ENCODE measurements around the gene TM4SF1.

TM4SF1 gene

DNA sequence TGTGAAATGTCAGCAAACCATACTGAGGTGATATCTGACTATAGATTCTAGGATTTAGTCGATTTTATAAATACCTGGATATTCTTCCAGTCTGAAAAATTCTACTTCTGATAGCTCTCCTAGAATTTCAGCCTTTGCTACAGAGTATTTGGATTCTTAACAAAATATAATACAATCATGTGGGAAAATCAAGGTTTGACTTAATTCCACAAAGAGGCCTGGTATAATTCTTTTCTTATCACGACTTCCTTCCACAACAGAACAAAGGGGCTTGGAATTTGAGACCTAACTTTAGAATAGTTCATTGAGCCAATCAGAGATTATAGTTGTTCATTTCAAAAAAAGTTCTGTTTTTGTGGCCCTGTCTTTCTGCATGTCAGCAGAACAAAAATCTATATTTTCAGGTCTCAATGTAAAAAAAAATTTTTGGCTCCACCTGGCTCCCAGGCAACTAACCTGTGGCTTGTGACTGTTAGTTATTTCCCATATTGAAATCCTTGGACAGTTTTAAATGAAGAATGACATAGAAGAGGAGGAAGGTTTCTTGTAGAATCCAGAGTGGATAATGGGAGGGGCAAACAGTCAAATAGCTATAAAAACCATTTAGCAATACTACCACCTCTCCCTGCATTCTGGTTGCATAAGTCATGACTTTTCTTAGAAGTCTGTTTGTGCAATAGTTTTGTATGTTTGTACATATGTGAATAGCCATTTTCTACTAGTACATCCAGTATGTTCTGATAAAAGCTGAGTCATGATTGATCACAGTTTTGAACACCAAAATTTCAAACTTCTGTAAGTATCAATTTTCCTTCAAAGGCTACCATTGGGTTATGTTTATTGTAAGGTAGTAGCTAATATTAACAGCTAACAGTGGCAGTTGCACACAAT lies 4.0 kb downstream of the TM4SF1 start:
- no peak for DNase-seq

DNA sequence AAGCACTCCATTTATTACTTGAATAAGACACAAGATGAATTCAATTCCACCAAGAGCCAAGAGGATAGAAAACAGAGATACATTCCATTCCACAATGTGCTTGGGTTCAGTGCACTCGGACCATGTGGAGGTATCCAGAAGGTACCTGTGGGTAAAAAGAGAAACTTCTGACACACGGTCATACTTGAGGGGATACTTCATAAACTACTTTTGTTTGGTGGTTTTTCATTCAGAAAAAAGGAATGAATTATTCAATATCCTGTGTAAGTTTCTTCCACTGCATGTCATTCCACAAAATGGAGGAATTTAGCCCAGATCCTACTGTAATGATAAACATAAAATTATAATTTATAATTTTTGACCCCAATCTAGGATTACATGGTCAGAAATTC lies 5.7 kb downstream of the TM4SF1 start:
- no peak for DNase-seq

DNA sequence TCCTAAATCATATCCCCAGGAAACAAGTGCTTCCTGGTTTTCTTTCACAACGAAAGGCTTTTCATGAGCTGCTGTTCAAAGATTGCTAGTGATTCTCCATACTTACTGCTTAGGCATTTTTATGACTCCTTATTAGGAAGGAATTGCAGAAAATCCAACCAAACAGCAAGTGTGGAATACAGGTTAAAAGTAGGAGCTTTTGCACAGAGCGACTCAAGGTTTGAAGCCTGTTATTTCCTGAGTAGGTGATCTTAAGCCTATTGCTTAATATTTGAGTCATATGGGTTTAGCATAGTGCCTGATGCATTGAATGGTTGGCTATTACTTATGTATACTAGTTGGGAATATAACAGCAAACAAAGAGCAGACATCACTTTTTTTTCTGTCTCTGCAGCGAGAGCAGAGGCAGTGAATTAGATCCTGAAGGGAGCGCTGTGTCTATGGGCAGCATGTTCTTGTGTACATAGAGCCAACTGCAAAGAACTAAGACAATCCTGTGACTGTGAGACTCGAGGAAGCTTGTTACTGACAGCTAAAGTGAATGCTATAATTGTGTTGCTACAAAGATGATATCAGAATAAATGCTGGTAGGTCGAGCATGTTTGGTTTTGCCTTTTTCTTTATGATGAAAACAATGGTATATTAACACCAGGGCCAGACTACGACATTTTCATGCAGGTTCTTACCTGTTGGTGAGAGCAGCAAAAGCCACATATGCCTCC lies 6.3 kb downstream of the TM4SF1 start:
- no peak for DNase-seq

DNA sequence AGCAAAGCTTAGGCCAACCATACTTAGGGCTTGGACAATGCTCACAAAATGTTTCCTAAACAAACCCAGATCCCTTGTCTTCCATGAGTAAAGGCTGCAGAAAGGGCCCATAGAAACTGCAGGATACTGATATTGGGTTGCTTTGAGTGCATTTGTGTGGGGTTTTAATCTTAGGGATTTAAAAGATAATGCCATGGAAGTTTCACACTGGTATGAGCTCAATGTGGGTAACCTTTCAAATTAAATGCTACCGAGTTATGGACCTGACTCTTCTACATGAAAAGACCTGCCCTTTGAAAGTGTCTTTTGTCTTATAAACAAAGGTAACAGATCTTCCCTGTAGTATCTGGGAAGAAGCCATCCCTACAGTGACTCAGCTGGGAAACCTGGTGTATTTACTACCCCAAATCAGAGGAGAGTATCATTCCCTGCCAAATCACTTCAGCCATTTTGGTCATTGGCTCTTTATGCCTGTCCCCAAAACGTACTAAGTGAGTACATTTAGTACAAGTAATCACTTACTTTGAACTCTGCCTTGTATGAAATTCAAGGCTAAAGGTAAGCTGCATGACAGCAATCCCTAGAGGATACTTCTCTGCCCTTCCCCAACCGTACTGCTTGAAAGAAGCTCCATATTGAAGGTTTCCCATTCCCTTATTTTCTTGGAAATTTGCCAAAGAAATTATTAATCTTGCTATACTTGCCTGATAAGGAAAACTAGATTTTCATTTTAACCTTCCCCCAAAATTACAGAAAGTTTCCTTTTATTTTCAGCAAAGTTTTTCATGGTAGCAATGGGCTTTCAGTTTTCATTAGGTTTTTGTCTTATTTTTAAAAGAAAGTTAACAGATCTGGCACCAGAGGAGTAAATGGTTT lies 7.2 kb downstream of the TM4SF1 start:
- no peak for DNase-seq

DNA sequence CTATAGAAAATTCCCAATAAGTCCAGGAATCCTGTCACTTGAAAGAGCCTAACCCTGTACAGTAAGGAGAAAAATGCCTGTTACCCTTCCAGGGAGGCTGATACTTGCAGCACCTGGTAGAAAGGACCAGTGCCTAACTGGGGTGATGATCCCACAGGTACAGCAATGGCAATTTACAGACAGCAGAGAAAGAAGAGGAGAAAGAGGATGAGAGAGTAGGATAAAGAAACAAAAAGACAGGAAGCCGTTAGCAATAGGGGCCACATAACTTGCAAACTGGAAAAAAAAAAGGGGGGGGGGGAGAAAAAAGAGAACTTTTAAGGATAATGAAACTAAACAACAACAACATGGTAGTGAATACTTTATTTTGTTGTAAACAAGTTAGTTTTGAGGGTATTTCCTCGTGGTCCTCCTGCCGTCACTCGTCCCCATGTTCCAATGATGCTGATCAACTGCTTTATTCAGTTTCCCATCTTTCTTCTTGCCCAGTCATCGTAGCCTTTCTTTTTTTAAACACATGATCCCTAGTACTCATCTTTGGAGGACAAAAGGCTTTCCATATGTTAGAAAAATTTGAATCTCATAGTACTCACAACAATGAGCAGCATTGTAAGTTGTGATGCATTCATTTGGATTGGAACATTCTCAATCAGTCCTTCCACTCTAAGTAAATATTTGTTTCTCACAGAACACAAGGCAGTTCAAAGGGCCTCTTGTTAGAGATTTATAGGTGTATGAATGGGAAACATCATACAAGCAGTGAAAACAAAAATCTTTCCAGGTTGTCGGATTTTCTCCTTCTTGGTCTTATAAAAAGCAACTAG lies 8.6 kb downstream of the TM4SF1 start:
- DNase-seq, result no peak

DNA sequence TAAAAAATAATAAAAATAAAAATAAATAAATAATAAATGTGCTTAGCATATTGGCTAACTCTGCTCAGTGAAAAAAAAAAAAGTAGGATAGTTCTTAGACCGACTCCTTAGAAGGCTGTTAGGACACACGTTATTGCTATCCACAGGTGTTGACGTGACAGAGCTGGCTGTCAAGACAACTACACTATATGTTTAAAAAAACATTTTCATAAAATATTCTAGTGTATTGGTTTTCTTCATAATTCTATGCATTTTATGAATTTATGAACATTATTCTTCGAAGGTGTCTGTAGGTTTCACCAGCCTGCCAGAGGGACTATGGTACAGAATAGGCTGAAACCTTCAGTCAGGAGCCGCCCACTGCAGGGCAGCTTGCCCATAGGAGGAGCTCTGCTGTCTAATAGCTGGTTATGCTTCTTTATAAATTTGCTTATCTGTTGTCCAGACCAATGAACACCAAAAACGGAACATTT lies 9.2 kb downstream of the TM4SF1 start:
- no peak for DNase-seq

DNA sequence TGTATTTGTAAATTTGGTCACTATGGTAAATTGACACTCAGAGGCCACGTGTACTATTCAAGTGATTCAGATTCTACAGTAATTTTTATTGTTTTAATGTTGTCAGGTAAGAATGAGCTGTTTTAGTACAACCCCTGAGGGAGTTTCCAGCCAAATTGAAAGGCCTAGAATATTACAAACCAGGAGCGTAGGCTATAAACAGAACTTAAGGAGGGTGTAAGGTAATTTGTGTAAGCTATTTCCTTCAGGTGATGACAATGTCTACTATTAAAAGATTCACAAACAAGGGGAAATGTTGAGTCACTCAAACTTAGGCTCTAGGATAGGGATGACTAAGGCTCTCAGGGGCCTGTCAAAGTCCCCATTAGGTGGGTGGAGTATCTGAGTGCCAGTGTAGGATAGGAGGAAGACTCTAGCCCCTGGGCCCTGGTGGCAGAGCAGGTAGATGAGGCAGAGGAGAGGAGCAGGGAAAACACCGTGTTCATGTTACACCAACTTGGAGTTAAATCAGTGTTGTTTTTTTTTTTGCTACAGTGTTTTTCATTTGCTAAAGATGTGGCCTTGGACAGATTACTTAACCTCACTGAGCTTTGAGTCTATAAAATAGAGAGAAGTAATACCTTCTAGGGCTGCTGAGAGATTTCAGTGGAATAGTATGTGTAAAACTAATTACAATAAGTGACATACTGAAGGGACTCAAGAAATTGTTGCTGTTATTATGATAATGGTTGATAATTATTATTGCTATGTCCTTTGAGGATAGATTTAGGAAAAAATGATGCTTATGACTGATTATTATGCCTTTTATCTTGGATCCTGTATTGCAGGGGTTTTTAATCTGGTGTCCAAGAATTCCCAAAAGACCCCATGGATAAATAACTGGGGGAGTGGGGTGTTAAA lies 10.3 kb downstream of the TM4SF1 start:
- DNase-seq, result no peak

DNA sequence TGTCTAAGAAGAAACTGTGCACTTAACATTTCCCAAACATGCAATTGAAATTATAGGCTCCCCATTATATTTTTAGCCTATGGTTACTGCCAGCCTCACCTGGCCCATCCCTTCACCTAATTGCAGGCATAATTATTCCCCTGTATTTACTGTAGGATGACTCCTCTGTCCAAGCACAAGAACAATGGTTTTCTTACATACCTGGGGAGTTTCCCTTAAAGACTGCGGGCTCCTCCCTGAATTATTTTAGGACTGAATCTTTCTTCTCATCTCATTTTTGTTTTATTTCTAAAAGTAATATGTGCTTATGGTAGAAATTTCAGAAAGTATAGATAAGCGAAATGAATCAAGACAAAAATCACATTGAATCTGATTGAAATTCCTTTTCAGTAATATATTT lies 11.4 kb downstream of the TM4SF1 start:
- DNase-seq, result no peak

DNA sequence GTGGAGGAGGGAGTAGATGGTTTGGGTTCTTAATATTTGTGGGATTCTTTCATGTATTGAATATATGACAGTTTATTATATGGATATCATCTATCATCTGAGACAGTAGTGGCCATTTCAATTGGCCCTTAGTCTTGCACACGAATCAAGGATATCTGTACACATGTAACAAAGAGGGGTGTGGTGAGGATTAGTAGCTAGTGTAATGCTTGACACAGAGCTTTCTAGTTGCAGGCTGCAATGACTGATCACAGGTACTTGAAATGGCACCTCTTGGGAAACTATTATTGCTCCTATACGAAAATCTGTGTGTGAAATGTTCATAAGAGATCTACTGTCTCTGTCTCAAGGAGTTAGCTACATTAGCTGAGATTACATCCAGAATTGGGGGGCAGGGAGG lies 12.8 kb downstream of the TM4SF1 start:
- no peak for DNase-seq

DNA sequence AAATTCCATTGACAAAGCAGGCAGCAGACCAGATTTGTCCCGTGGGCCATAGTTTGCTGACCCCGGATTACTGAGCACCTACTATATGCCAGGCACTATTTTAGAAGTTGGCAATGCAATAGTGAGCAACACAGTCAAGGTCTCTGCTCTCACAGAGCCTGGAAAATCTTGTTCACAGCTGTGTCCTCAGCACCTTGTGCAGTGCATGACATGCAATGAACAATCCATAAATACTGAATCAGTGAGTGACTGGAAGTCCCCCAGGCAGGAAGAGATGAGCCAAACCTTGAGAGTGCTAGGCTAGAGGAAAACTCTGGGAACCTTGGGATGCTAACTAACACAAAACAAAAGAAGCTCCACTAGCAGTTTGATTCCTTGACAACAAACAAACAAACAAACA lies 14.4 kb downstream of the TM4SF1 start:
- DNase-seq, result no peak

DNA sequence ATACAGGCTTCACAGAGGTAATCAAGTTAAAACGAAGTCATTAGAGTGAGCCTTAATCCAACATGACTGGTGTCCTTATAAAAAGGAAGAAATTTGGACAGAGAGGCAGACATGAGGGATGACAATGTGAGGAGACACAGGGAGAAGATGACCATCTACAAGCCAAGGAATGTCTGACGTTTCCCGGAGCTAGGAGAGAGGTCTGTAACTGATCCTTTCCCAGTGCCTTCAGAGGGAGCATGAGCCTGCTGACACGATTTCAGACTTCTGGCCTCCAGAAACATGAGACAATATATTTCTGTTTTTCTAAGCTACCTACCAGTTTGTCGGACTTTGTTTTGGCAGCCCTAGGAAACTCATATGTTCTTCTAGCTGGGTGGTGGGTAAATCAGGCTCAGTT lies 15.1 kb downstream of the TM4SF1 start:
- DNase-seq, result no peak

DNA sequence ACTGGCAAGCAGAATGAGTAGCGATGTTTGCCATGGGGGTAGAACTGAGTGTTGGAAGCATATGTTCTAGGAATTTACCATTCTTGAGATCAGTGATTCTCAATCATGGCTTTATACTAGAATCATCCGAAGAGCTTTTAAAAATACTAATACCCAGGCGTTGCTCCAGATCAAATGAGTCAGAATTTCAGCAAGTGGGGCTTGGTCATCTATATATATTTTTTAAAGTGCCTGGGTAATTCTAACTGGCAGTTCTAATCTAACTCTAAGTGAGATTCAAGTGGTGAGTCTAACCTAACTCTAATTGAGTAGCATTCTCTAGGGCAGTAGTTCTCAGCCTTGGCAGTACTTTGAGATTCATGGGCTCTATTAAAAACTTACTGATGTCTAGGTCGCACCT lies 20.8 kb downstream of the TM4SF1 start:
- no peak for DNase-seq

DNA sequence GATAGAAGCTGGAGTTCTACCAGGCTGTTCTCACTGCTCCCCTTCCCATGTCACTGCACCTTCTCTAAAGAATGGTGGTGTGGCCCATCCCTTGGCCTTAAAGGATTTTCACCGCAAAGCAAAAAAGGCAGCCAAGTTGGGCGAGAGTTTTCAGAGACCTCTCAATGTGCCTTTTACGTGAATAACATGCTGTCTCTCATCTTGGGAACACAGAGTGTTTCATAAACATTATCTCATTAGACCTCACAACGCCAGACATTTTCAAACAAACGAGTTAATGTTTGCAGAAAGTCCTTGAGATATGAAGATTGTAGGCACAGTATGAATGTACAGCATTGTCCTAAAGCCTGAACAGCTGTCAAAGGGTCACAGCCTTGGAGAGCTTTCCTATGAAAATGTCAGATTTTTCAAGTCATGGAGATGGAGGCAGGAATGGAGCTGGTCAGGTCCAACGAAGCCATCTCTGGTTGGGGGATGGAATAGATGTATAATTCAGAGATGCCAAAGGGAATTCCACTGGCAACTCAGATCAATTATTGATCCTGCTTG lies 21.3 kb downstream of the TM4SF1 start:
- DNase-seq, result no peak

DNA sequence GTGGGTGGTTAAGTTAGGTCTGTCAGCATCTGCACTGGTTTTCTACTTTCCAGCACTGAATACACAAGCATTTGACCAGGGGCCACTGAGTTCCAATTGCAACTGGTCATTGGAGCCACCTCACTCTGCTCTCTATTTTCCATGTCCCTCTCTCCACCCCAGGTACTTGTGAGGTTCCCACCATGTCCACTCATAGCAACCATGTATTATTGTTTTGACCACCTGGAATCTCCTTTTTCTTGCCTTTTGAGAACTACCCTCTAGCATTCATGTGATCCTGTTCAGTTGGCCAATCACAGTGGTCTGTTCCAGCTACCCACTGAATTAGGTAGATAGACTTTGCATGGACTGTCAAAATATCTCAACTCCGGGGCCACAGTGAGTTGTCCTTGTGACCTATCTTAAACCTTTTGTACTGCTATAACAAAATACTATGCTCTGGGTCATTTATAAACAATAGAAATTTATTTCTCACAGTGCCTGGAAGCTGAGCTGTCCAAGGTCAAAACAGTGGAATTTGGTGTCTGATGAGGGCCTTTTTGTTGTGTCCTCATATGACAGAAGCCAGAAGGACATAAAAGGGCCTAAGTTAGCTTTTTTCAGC lies 23.8 kb downstream of the TM4SF1 start:
- DNase-seq, result no peak

DNA sequence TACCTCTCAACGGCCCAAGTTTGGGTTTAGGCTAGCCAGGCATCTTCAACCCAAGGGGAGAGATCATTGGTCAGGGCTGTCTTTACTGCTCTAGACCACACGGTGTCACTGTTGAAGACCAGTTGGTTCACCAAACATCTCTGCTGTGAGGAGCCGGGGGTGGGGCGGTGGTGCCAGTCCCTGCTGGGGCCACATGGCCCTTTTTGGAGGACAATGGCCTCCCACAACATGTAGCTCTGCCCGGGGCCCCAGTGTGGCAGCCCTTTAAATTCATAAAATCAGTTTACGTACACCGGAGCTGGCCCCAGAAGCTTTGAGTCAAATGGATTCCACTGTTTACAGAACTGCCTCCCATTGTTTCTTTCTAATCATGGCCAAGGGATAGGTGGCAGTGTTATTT lies 24.9 kb downstream of the TM4SF1 start:
- no peak for DNase-seq

DNA sequence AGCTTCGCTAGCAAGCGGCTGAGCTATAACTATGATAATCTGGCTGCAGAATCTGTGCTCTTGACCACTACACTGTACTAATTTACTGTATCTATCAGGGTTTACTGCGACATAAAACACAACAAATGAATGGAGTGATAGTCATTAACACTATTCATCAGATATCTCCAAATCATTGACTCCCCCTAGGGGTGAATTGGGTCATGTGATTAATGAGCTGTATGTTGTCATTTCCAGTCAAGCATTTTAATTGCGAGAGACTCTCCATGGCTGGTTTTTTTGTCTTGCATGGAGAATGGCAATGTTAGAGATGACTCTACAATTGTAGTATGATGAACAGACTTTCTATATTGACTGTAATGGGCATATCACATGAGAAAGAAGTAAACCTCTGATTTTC lies 33.5 kb downstream of the TM4SF1 start:
- DNase-seq, result no peak

DNA sequence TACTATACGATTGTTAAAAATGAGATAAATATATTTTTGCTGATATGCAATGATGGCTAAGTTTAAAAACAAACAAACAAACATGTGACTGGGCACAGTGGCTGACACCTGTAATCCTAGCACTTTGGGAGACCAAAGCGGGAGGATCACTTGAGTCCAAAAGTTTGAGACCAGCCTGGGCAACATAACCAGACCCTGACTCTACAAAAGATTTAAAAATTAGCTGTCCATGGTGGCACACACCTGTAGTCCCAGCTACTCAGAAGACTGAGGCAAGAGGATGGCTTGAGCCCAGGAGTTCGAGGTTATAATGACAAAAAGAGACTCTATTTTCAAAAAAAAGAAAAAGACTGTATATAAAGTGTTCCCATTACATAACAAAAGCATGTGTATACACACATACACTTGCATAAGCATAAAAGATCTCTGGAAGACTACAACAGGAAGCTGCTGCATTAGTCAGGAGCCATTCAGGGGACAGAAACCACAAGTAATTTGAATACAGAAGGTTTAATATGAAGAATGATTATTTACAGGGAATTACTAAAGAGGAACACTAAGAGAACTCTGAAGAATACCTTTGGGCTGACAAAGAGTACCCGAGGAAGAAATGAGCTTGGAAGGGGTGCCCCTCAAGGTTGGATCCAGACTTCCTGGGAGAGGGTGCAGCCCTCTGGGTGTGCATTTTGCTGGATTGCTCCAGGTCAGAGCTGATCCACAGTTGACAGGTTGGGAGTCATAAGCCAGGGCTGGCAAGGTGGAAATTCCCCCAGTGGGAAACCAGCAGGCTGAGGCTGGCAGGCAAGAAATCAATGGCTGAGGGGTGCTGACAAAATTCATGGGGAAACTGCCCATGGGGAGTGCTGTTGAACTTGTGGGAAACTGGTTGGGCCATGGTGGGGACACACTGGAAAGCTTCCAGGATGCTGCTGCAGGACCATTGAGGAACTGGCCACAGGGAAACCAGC lies 34.8 kb downstream of the TM4SF1 start:
- no peak for DNase-seq

DNA sequence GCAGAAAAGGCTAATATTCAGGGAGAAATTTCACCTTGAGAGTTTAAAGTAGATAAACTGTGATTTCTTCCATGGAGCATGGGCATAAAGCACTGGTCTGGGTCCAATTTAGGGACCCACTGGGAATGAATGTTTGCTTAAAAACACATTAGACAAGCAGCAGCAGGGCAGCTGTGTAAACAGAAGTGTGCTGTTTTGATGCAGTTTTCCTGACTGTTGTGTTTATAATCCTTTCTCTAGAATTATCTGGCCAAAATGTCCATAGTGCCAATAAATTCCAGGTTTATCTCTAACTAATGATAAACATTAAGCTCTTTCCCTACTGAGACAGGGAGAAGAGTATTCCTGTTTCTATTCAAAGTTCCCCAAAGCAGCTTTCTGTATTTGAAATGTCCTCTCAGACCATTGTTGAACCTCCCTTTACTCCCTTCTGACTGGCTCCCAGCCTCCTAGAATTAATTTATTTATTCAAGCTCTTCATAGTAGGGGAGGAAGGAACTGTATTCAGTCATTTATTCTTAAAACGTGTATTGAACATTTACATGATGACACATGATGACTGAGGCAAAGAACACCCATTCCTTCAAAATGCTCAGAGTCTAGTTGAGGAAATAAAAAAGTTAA lies 37.0 kb downstream of the TM4SF1 start:
- DNase-seq, result no peak

DNA sequence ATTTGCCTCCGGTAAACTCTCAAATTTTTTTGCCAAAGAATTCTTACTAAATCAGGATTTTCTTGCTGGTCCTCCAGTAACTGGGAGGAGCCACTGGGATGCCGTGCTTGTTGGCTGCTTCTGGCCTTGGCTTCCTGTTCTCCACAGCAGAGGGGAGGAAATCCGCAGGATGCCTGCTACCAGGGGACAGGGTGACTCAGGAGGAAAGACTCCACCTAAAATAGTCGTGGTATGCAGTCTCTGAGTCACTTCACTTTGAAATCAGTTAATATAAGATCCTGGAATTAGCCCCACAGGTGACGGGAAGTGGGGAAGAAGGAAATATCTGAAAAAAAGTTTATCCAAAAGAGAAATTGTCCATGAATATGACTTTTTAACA lies 37.5 kb downstream of the TM4SF1 start:
- DNase-seq, result no peak

Data from NCI-H2227 treated with DMSO at 0.1 percent for 48 hours (cell line).